ENCODE data around the gene RND2.

- TF ChIP-seq RCOR1 (IDR thresholded peaks at IDR 0.05; ENCODE audit: insufficient replicate concordance, low read length), result no peak
- TF ChIP-seq POLR2A (IDR thresholded peaks at IDR 0.05; ENCODE audit: low read depth, low read length), result peak; percentile 5; the same call in 1 of the 2 replicates
- TF ChIP-seq, protein P1, sequence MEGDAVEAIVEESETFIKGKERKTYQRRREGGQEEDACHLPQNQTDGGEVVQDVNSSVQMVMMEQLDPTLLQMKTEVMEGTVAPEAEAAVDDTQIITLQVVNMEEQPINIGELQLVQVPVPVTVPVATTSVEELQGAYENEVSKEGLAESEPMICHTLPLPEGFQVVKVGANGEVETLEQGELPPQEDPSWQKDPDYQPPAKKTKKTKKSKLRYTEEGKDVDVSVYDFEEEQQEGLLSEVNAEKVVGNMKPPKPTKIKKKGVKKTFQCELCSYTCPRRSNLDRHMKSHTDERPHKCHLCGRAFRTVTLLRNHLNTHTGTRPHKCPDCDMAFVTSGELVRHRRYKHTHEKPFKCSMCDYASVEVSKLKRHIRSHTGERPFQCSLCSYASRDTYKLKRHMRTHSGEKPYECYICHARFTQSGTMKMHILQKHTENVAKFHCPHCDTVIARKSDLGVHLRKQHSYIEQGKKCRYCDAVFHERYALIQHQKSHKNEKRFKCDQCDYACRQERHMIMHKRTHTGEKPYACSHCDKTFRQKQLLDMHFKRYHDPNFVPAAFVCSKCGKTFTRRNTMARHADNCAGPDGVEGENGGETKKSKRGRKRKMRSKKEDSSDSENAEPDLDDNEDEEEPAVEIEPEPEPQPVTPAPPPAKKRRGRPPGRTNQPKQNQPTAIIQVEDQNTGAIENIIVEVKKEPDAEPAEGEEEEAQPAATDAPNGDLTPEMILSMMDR (conservative IDR thresholded peaks at IDR 0.05; ENCODE audit: low read depth, low read length), result no peak
- TF ChIP-seq MXI1 (IDR thresholded peaks at IDR 0.05; ENCODE audit: borderline replicate concordance, low read depth, low read length), result peak; percentile 86; the same call in 1 of the 2 replicates
- TF ChIP-seq BHLHE40 (IDR thresholded peaks at IDR 0.05; ENCODE audit: low read depth, low read length), result no peak
- peak; percentile 65 for TF ChIP-seq MAZ (IDR thresholded peaks at IDR 0.05; ENCODE audit: borderline replicate concordance, low read depth, low read length)
- TF ChIP-seq SMC3 (IDR thresholded peaks at IDR 0.05; ENCODE audit: low read depth, low read length), result no peak
Observed at GRCh38 chr17:42980274-42980765, 44.7 kb upstream of the RND2 start, which contains the start of gene RUNDC1.

Data from IMR-90 (cell line).